Thoracic aorta (tissue), 2 donors: Measurements from ENCODE around the gene ELF5. TPM values are rescaled to one million over a fixed set of nuclear protein-coding genes. Genes with fewer than 3 reads are reported as not detected.

Experiments used
- ATAC-seq: fragments of 150-250 bp; one replicate; pipeline ENCODE4 v1.8.0; 2017; ENCODE audit warnings: low read depth; ENCODE audit not compliant: insufficient number of reproducible peaks, low FRiP score
- DNase-seq: peaks from one replicate; pipeline ENCODE4 v3.0.0-alpha.2; 2020; ENCODE audit warnings: low spot score
- H3K27ac ChIP-seq, 2 donors: fragments of 200-600 bp; sonication (generic); 1 replicate in 1 of 2; 2 replicates in 1 of 2; pipeline ENCODE4 v1.5.1; 2016; ENCODE audit warnings: mild to moderate bottlenecking in 2 of 2, moderate library complexity in 2 of 2
- H3K27me3 ChIP-seq: fragments of 200-600 bp; sonication (generic); replicated peaks from 2 replicates; pipeline ENCODE4 v1.6.0; 2016; ENCODE audit warnings: mild to moderate bottlenecking; ENCODE audit not compliant: insufficient read depth
- H3K36me3 ChIP-seq: fragments of 200-600 bp; sonication (generic); one replicate; pipeline ENCODE4 v1.5.1; 2016
- H3K4me1 ChIP-seq, 2 donors: fragments of 200-600 bp; sonication (generic); 1 replicate in 1 of 2; 2 replicates in 1 of 2; pipeline versions ENCODE4 v1.5.1 to v1.6.0; 2016; ENCODE audit warnings: low read depth in 2 of 2, mild to moderate bottlenecking in 1 of 2; ENCODE audit not compliant: control insufficient read depth in 1 of 2
- H3K4me3 ChIP-seq: fragments of 200-600 bp; sonication (generic); 2 replicates; pipeline ENCODE4 v1.5.1; 2016; ENCODE audit warnings: mild to moderate bottlenecking
- H3K9me3 ChIP-seq: fragments of 200-600 bp; sonication (generic); 2 replicates; pipeline ENCODE4 v1.5.1; 2016
- CTCF ChIP-seq: fragments of 200-600 bp; sonication (generic); IDR thresholded peaks from one replicate; pipeline ENCODE4 v1.5.1; 2019; ENCODE audit warnings: antibody characterized with exemption
- total RNA-seq, 2 donors: library from RNA; depleted of rRNA; stranded (reverse); fragments of >200 nt; gene quantifications; one replicate each; pipeline versions ENCODE4 v1.1.0 to v1.2.3, GENCODE V29; 2016

The ELF5 gene
- total RNA-seq, 2 donors from 2014 or later: not detected

GRCh38 chr11:34530545-34531234 is 17.1 kb upstream of the ELF5 start:
- no peak for TF ChIP-seq CTCF
- Histone ChIP-seq H3K27ac (no peak overlapping the region), H3K4me3 (no peak overlapping the region), H3K27me3 (no peaks in the 10 kb centered on the region), H3K36me3 (no peaks in the 10 kb centered on the region), H3K4me1 (no peaks in the 10 kb centered on the region), H3K9me3 (no peaks in the 10 kb centered on the region)
- no peak for ATAC-seq
- DNase-seq: no peak

GRCh38 chr11:34529643-34530042 is 16.0 kb upstream of the ELF5 start:
- H3K36me3 ChIP-seq: no peaks in the 10 kb centered on the region
- no peaks in the 10 kb centered on the region for H3K9me3 ChIP-seq
- ATAC-seq: no peak
- no peak overlapping the region for H3K27ac ChIP-seq
- no peak overlapping the region for H3K4me3 ChIP-seq
- TF ChIP-seq CTCF: no peak
- H3K4me1 ChIP-seq: no peaks in the 10 kb centered on the region
- no peak for DNase-seq
- H3K27me3 ChIP-seq: no peaks in the 10 kb centered on the region

DNA sequence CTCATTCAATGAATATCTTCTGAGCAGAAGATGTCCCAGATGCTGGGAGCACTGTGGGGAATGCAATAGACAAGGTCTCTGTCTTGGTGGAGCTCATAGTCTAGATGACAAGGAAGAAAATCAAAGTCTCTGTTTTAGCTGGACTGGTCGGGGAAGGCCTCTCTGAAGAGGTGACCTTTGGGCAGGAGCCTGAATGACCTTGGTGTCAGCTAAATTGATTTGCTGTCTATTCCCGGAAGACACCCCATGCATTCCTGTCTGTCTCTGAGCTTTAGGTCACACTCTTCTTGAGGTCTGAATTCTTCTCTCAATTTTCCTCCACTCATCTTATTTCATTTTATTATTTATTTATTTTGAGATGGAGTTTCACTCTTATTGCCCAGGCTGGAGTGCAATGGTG is 14.5 kb upstream of the ELF5 start:
- no peak for ATAC-seq
- H3K27me3 ChIP-seq: no peaks in the 10 kb centered on the region
- no peak overlapping the region for H3K27ac ChIP-seq
- H3K36me3 ChIP-seq: no peaks in the 10 kb centered on the region
- H3K4me3 ChIP-seq: no peak overlapping the region
- H3K9me3 ChIP-seq: no peaks in the 10 kb centered on the region
- DNase-seq: no peak
- TF ChIP-seq CTCF: no peak
- no peaks in the 10 kb centered on the region for H3K4me1 ChIP-seq

DNA sequence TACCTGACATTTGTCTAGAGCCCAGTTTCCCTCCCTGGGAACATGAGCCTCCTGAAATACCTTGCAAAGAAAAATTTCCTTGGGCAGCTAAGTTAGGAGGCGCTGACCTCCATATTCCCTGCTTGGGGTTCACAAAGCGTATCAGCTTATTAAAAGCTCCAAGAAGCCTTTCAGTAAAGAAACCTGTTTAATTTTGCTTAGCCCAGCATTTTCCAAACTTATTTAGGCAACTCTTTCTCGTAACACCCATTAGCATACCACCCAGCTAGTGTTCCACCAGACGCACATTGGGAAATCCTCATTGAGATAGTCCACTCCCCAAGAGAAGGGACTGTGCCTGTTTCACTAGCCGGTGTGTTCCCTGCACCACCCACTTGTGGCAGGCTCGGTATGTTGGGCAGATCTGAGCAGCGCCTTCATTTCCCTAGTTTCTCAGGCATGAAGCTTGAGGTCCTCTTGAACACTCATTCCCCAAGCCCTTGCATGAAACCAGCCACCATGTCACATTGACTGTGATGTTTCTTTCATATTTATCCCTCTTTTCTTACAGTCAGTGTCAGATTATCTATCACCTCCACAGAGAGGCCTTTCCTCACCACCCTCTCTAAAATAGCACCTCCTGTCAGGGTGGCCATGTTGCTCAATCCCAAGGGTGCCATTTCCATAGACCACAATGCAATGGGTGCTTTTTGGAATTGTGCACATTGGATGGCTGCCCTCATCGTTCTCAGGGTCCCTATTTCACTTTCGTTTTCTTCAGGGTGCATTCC is 12.5 kb upstream of the ELF5 start:
- Histone ChIP-seq H3K27ac (no peak overlapping the region), H3K4me3 (no peak overlapping the region), H3K9me3 (no peaks in the 10 kb centered on the region), H3K36me3 (no peaks in the 10 kb centered on the region), H3K4me1 (no peaks in the 10 kb centered on the region), H3K27me3 (no peaks in the 10 kb centered on the region)
- ATAC-seq (no peak), DNase-seq (no peak)
- no peak for TF ChIP-seq CTCF

- Histone ChIP-seq H3K27me3 (no peaks in the 10 kb centered on the region), H3K4me1 (no peaks in the 10 kb centered on the region), H3K4me3 (no peak overlapping the region), H3K9me3 (no peaks in the 10 kb centered on the region), H3K36me3 (no peaks in the 10 kb centered on the region), H3K27ac (no peak overlapping the region)
- DNase-seq (no peak), ATAC-seq (no peak)
- TF ChIP-seq CTCF: no peak
Observed at GRCh38 chr11:34525098-34525497, 11.5 kb upstream of the ELF5 start.
